HepG2 (cell line): Measurements from ENCODE around the gene CLDN7. TPM values are rescaled to one million over a fixed set of nuclear protein-coding genes. Genes with fewer than 3 reads are reported as not detected.

Experiments used
- ATAC-seq: fragments of 200-7000 bp; cut with Tn5 transposase; 3 replicates; pipeline ENCODE4 v1.9.1; 2020; ENCODE audit warnings: mild to moderate bottlenecking, moderate library complexity
- BruUV-seq: library from RNA; stranded (reverse); fragments of 400-500 nt; replicated peaks from 2 replicates; lab custom pipeline; 2021; lab: Mats Ljungman, UMichigan
- CTCF ChIA-PET: fragments of 300-600 bp; formaldehyde crosslinking; extraction: SDS; loops from one replicate; lab custom pipeline; 2021; ENCODE audit warnings: low total read pairs, inconsistent platforms, low intra/inter-chr PET ratio; lab: Yijun Ruan, JAX
- POLR2A ChIA-PET: fragments of 350-600 bp; sonication (Branson Sonifier 250); formaldehyde crosslinking; loops from one replicate; lab custom pipeline; 2020; ENCODE audit warnings: antibody characterized with exemption, inconsistent platforms; lab: Yijun Ruan, JAX
- DNase-seq: peaks from one replicate; pipeline ENCODE4 v3.0.0-alpha.2; 2015; ENCODE audit warnings: low spot score
- FAIRE-seq: peaks from 3 replicates; lab custom pipeline; 2011; peaks lifted over from hg19 to GRCh38; lab: Jason Lieb, UNC
- H2AFZ ChIP-seq: one replicate; pipeline ENCODE4 v1.6.1; 2011; ENCODE audit warnings: low read length, inconsistent platforms
- H3K27ac ChIP-seq: fragments of 300-600 bp; 3 replicates; pipeline ENCODE4 v1.8.0; 2011; ENCODE audit warnings: mixed run types, mild to moderate bottlenecking, mixed read lengths, low read length, inconsistent platforms; ENCODE audit not compliant: insufficient read depth; ENCODE audit errors: extremely low read length
- H3K27me3 ChIP-seq, 2 experiments: fragments of 200-600 bp in 1 of 2; 2 replicates in 1 of 2; 3 replicates in 1 of 2; pipeline versions ENCODE4 v1.6.0 to v1.8.0; 2011; ENCODE audit warnings: low read length in 2 of 2, mild to moderate bottlenecking in 2 of 2, moderate library complexity in 2 of 2, inconsistent platforms in 1 of 2; ENCODE audit not compliant: insufficient read depth in 2 of 2, control insufficient read depth in 1 of 2
- H3K36me3 ChIP-seq, 2 experiments: fragments of 200-600 bp in 1 of 2; replicated peaks in 1 of 2; 2 replicates in 1 of 2; 3 replicates in 1 of 2; pipeline versions ENCODE4 v1.5.1 to v1.8.0; 2011; ENCODE audit warnings: low read length in 2 of 2, inconsistent platforms in 1 of 2; ENCODE audit not compliant: insufficient read depth in 2 of 2, control insufficient read depth in 1 of 2
- H3K4me1 ChIP-seq: 2 replicates; pipeline ENCODE4 v1.5.1; 2012; ENCODE audit warnings: low read length, inconsistent platforms; ENCODE audit not compliant: insufficient read depth
- H3K4me2 ChIP-seq: 2 replicates; pipeline ENCODE4 v1.6.0; 2011; ENCODE audit warnings: low read depth, low read length, inconsistent platforms
- H3K4me3 ChIP-seq, 3 experiments: fragments of 200-600 bp in 1 of 3; sonication (generic), shearing (Covaris generic) in 1 of 3; replicated peaks in 1 of 3; 2 replicates each; pipeline ENCODE4 v1.5.1; 2011 to 2016; ENCODE audit warnings: low read length in 3 of 3, inconsistent platforms in 2 of 3, low read depth in 2 of 3, mild to moderate bottlenecking in 2 of 3, control low read depth in 1 of 3, mixed read lengths in 1 of 3; ENCODE audit not compliant: insufficient read depth in 1 of 3
- H3K79me2 ChIP-seq: one replicate; pipeline ENCODE4 v1.6.1; 2011; ENCODE audit warnings: low read length, inconsistent platforms; ENCODE audit not compliant: insufficient read depth
- H3K9ac ChIP-seq: 2 replicates; pipeline ENCODE4 v1.6.0; 2011; ENCODE audit warnings: mild to moderate bottlenecking, low read depth, low read length, inconsistent platforms; ENCODE audit not compliant: insufficient read depth
- H3K9me3 ChIP-seq: 2 replicates; pipeline ENCODE4 v1.5.1; 2012; ENCODE audit warnings: mild to moderate bottlenecking, low read length
- H4K20me1 ChIP-seq: 2 replicates; pipeline ENCODE4 v1.6.0; 2011; ENCODE audit warnings: inconsistent platforms, mild to moderate bottlenecking, low read length, moderate library complexity; ENCODE audit not compliant: insufficient read depth
- HIC2 ChIP-seq: sonication (generic); formaldehyde crosslinking; IDR thresholded peaks from 2 replicates; pipeline ENCODE4 v1.9.0; 2022; ENCODE audit warnings: low read depth, missing genetic modification reagents
- KDM6A ChIP-seq: IDR thresholded peaks from 2 replicates; pipeline ENCODE4 v1.6.1; 2016; ENCODE audit warnings: low read depth
- MED1 ChIP-seq: sonication (generic); formaldehyde crosslinking; IDR thresholded peaks from 2 replicates; pipeline ENCODE4 v1.4.0; 2020; ENCODE audit warnings: missing genetic modification reagents
- MEIS2 ChIP-seq: sonication (generic); formaldehyde crosslinking; IDR thresholded peaks from 2 replicates; pipeline ENCODE4 v1.9.0; 2021; ENCODE audit warnings: mild to moderate bottlenecking, missing genetic modification reagents
- RAD21 ChIP-seq: fragments of 450-650 bp; formaldehyde crosslinking; IDR thresholded peaks from 2 replicates; pipeline ENCODE4 v1.5.0; 2020; ENCODE audit warnings: mild to moderate bottlenecking
- RAD51 ChIP-seq: fragments of 450-650 bp; IDR thresholded peaks from 2 replicates; pipeline ENCODE4 v1.6.1; 2016; ENCODE audit warnings: borderline replicate concordance
- REPIN1 ChIP-seq: sonication (generic); formaldehyde crosslinking; IDR thresholded peaks from 2 replicates; pipeline ENCODE4 v1.8.0; 2022; ENCODE audit warnings: missing genetic modification reagents, low read depth, mild to moderate bottlenecking, borderline replicate concordance
- SP140L ChIP-seq: sonication (generic); formaldehyde crosslinking; IDR thresholded peaks from 2 replicates; pipeline ENCODE4 v1.4.0; 2020; ENCODE audit warnings: missing genetic modification reagents, borderline replicate concordance
- SRSF4 ChIP-seq: fragments of 200-400 bp; formaldehyde crosslinking; IDR thresholded peaks from one replicate; pipeline ENCODE4 v1.6.1; 2018; ENCODE audit warnings: mild to moderate bottlenecking, low read depth, low read length, moderate library complexity; ENCODE audit not compliant: poor library complexity, severe bottlenecking
- STAT5B ChIP-seq: sonication (generic); formaldehyde crosslinking; IDR thresholded peaks from 2 replicates; pipeline ENCODE4 v1.4.0; 2020; ENCODE audit warnings: missing genetic modification reagents
- TEAD2 ChIP-seq: sonication (generic); formaldehyde crosslinking; IDR thresholded peaks from 2 replicates; pipeline ENCODE4 v1.9.0; 2021; ENCODE audit warnings: missing genetic modification reagents
- ZBTB33 ChIP-seq: sonication (generic); formaldehyde crosslinking; IDR thresholded peaks from 2 replicates; pipeline ENCODE4 v1.4.0; 2020; ENCODE audit warnings: missing genetic modification reagents
- ZC3H13 ChIP-seq: sonication (generic); formaldehyde crosslinking; IDR thresholded peaks from 2 replicates; pipeline ENCODE4 v1.8.1; 2023; ENCODE audit warnings: mild to moderate bottlenecking, missing genetic modification reagents, moderate library complexity
- ZMAT5 ChIP-seq: sonication (generic); formaldehyde crosslinking; IDR thresholded peaks from 2 replicates; pipeline ENCODE4 v1.5.0; 2020; ENCODE audit warnings: mild to moderate bottlenecking, low read depth, missing genetic modification reagents, borderline replicate concordance
- ZNF263 ChIP-seq: sonication (generic); formaldehyde crosslinking; IDR thresholded peaks from 2 replicates; pipeline ENCODE4 v1.4.0; 2020; ENCODE audit warnings: missing genetic modification reagents
- ZNF296 ChIP-seq: sonication (generic); formaldehyde crosslinking; conservative IDR thresholded peaks from 2 replicates; pipeline ENCODE4 v1.5.0; 2020; ENCODE audit warnings: mild to moderate bottlenecking, missing genetic modification reagents
- ZNF30 ChIP-seq: sonication (generic); formaldehyde crosslinking; IDR thresholded peaks from 2 replicates; pipeline ENCODE4 v1.5.0; 2020; ENCODE audit warnings: mild to moderate bottlenecking, missing genetic modification reagents
- ZNF460 ChIP-seq: sonication (generic); formaldehyde crosslinking; IDR thresholded peaks from 2 replicates; pipeline ENCODE4 v1.5.1; 2020; ENCODE audit warnings: missing genetic modification reagents, mild to moderate bottlenecking, borderline replicate concordance
- ZNF772 ChIP-seq: sonication (generic); formaldehyde crosslinking; IDR thresholded peaks from 2 replicates; pipeline ENCODE4 v1.5.0; 2020; ENCODE audit warnings: mild to moderate bottlenecking, missing genetic modification reagents
- WGBS: methylation state at CpG from one replicate; pipeline ENCODE4 v1.1.6; 2017; ENCODE audit warnings: low lambda C conversion rate; 5-methylcytosine and 5-hydroxymethylcytosine counted together
- in situ Hi-C: cut with HindIII; loops from 2 replicates; pipeline ENCODE4 v1.10.0; 2017; ENCODE audit warnings: low pct_unique_long_range_greater_than_20kb; ENCODE audit not compliant: extremely low pct_ligation_motif_present
- intact Hi-C: fragments of 100-400 bp; cut with micrococcal nuclease; formaldehyde crosslinking; loops from one replicate; pipeline ENCODE4 v1.10.0; 2022; ENCODE audit not compliant: unreplicated experiment
- polyA plus RNA-seq, 8 experiments: library from polyadenylated mRNA; depleted of rRNA in 3 of 8; stranded (reverse) in 7 of 8; unstranded in 1 of 8; fragments of >200 nt; fragmentation: Illumina TruSeq in 4 of 8; extraction: Trizol in 4 of 8; gene quantifications; 2 replicates each; pipeline versions ENCODE4 v1.2.1 to v1.2.3, GENCODE V29; 2011 to 2016; ENCODE audit warnings: low read depth in 4 of 8, missing spikeins in 1 of 8, mixed read lengths in 1 of 8; ENCODE audit not compliant: insufficient read depth in 1 of 8
- total RNA-seq, 5 experiments: library from RNA; depleted of rRNA; stranded (reverse); fragments of >200 nt; fragmentation: Illumina TruSeq; extraction: Trizol; gene quantifications; 2 replicates each; pipeline ENCODE4 v1.2.3, GENCODE V29; 2016; ENCODE audit warnings: low read depth in 1 of 5

Gene CLDN7
- total and polyA plus RNA-seq, 2 of the 13 experiments (the other 11 are each of a cell fraction or from before 2014, with no cell fraction given): not detected

GRCh38 chr17:7220593-7221277 lies 41.5 kb downstream of the CLDN7 start:
- Histone ChIP-seq H3K36me3 (peaks cover 10 to 44% of the 10 kb centered on the region in 2 experiments; a peak in 4 of 5 replicates), H3K4me3 (peak overlapping the region; percentile 73 to 93 (median 90)), H3K27ac (peak overlapping the region; percentile 96), H3K4me1 (peaks cover 54% of the 10 kb centered on the region), H3K9me3 (no peaks in the 10 kb centered on the region), H3K27me3 (peaks cover 0 to 4% of the 10 kb centered on the region in 2 experiments; a peak in 2 of 5 replicates), H4K20me1 (peaks cover 10% of the 10 kb centered on the region; the same call in 1 of the 2 replicates), H3K9ac (peak overlapping the region; percentile 90), H3K79me2 (peaks cover 14% of the 10 kb centered on the region), H3K4me2 (peak overlapping the region; percentile 99), H2AFZ (no peak overlapping the region)
- peak; percentile 44 for DNase-seq
- 36% methylated on average over 9 of the region's 11 CpGs for WGBS
- ChIA-PET POLR2A (interaction anchor here (0.6 to 6.8 kb wide), 19 partner anchors 10 to 185 kb away, joined by 3 to 140 read pairs (median 8); partner anchors contain the start of genes ASGR1, CTDNEP1, DVL2 and ELP5), CTCF (interaction anchor here (0.6 to 1.3 kb wide), 2 partner anchors 75 to 76 kb away, joined by 4 to 6 read pairs; no protein-coding TSS in a partner anchor)
- FAIRE-seq: peak; percentile 50
- ATAC-seq: peak; percentile 47
- BruUV-seq: no TSS peak
- intact Hi-C loops: loop anchor here (1.0 kb wide), 1 partner anchor 60 kb away; no protein-coding TSS in a partner anchor
- in situ Hi-C loops: no loop called here
- TF ChIP-seq ZNF296 (CRISPR knock-in tag) (no peak), ZNF772 (peak; percentile 71), HIC2 (CRISPR knock-in tag) (peak; percentile 69), ZC3H13 (CRISPR knock-in tag) (0 out of 2 replicates have a peak, but pooled peaks have one; percentile 26), MED1 (CRISPR knock-in tag) (peak; percentile 4; the same call in 1 of the 2 replicates), ZNF30 (CRISPR knock-in tag) (0 out of 2 replicates have a peak, but pooled peaks have one; percentile 23), RAD21 (CRISPR knock-in tag) (0 out of 2 replicates have a peak, but pooled peaks have one; percentile 37), ZBTB33 (peak; percentile 8; the same call in 1 of the 2 replicates), ZMAT5 (CRISPR knock-in tag) (no peak), STAT5B (no peak), ZNF460 (CRISPR knock-in tag) (no peak), ZNF263 (CRISPR knock-in tag) (0 out of 2 replicates have a peak, but pooled peaks have one; percentile 12), KDM6A (CRISPR knock-in tag) (no peak), MEIS2 (CRISPR knock-in tag) (0 out of 2 replicates have a peak, but pooled peaks have one; percentile 43), SRSF4 (no peak), RAD51 (no peak), REPIN1 (0 out of 2 replicates have a peak, but pooled peaks have one; percentile 8), TEAD2 (CRISPR knock-in tag) (no peak), SP140L (CRISPR knock-in tag) (no peak)
